OCI-M1 (cell line): Measurements from ENCODE around the gene HERPUD1.
"Not testable (repeated sequence)": the region's sequence is repeated elsewhere in the genome, so short reads cannot be mapped to it uniquely, and the experiment has no call there.

Source experiments
- DNase-seq: peaks from one replicate; lab custom pipeline; 2025; lab: John Stamatoyannopoulos, UW

The HERPUD1 gene

GRCh38 chr16:56980792-56981724, 49.1 kb downstream of the HERPUD1 start:
- peak; percentile 67 for DNase-seq

DNA sequence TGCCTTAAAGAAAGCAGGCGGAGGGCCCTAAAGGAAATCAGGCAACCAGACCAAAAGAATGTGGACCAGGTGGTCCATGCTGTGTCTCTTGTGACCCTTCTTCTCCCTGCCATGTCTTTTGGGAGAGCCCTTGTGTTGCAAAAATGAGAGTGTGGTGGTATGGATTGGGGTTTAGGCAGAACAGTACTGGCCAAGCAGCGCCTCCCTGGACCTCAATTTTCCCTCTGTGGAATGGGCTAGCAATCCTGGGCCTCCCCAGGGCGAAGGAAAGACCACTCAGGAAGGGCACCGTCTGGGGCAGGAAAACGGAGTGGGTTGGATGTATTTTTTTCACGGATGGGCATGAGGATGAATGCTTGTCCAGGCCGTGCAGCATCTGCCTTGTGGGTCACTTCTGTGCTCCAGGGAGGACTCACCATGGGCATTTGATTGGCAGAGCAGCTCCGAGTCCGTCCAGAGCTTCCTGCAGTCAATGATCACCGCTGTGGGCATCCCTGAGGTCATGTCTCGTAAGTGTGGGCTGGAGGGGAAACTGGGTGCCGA, 49.9 kb downstream of the HERPUD1 start:
- no peak for DNase-seq

DNA sequence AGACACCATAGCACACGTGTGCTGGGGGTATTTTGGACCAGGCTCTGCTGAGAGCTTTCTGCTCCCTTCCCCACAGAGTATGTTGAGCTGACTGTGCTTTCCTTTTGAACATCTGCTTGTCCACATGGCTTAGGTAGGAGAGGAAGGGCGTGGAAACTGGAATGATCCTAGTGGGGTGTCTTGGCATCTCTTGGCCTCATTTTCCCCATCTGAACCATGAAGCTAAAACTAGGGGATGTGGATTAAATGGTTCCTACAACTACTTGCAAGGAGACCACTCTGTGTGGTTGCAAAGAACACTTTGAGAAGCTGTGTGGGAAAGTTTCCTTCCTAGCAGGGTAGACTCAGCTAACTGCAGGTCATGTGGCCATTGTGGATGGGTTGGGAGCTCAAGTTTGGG, 50.8 kb downstream of the HERPUD1 start:
- DNase-seq, result no peak

DNA sequence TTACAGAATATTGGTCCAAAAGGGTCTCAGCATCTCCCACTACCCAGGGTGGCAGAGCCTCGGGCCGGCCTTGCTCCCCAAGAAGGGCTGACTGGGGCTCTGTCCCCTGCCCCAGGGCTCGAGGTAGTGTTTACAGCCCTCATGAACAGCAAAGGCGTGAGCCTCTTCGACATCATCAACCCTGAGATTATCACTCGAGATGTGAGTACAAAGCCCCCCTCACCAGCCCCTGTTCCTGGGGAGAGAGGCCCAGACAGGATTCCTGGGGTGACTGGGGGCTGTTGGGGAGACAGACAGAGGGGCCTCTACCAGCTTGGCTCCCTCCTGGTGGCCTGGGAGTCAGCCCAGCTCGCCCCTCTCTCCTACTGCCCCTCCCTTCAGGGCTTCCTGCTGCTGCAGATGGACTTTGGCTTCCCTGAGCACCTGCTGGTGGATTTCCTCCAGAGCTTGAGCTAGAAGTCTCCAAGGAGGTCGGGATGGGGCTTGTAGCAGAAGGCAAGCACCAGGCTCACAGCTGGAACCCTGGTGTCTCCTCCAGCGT, 51.3 kb downstream of the HERPUD1 start:
- no peak for DNase-seq

- no peak for DNase-seq
Observed at GRCh38 chr16:56984639-56985038, 52.7 kb downstream of the HERPUD1 start.

- no peak for DNase-seq
Observed at GRCh38 chr16:56985288-56985961, 53.5 kb downstream of the HERPUD1 start.

GRCh38 chr16:56985962-56986360, 54.0 kb downstream of the HERPUD1 start:
- no peak for DNase-seq

GRCh38 chr16:56986361-56986760, 54.4 kb downstream of the HERPUD1 start:
- no peak for DNase-seq

GRCh38 chr16:56986908-56987307, 55.0 kb downstream of the HERPUD1 start:
- not testable (repeated sequence) for DNase-seq

DNA sequence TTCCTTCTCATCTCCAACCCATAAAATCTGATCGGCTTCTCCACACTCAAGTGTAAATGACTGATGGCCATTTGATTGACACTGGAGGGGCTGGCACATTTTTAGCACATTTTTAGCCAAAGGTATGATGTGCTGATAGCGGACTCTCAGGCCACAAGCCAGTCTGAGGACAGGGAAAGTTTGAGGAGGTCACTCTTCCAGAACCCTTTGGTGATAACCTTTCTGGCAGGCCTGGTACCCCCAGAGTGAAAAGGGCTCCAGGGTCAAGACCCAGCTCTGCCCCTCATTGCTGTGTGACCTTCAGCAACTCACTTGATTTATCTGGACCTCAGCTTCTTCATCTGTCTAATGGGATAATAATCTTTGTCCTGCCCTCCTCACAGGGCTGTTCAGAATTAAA, 55.8 kb downstream of the HERPUD1 start:
- DNase-seq, result no peak

GRCh38 chr16:56988161-56988947, 56.4 kb downstream of the HERPUD1 start:
- DNase-seq, result peak; percentile 36

DNA sequence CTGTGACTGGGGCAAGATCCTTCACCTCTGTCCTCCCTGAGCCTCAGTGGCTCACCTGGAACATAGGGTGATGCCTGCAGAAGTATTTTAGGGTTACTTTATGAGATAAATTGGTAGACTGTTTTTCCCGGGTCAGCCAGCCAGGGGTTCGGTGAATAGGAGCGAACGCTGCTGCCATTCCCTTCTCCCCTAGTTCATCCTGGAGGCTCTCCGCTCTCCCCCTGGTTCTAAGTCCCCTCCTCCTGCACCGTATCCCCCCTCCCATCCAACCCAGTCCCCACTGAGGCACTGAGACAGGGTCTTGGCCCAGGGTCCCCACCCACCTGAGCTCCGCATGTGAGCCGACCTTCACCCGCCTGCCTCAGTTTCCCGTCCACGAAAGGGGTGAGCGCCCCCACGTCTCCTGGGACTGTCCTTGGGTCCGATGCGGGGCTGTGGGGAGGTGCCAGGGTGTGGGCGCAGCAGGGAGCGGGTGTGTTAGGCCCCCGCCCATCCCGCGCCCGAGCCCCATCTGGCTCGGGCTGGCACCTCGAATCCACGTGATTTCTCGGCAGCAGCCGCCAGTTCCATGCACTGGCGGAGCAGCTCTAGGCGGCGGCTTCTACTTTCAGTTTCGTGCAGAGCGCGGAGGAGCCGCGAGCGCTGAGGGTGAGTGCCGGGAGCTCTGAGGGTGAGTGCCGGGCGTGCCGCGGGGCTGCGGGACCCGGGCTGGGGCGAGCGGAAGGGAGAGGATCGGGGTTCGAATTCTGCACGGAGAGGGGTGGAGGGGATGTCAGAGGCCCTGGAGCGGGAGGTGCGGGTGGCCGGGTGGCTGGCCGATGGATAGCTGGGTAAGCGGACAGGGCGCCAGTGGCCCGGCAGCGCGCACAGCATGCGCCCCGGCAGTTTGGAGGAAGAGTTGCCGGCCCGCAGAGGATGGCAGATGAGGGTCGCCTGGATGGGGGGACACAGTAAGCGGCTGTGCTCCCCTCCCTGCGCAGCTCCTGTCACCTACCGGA, 57.3 kb downstream of the HERPUD1 start, which contains the start of gene NLRC5:
Gene NLRC5 (plus strand): TSS at position 610 of the 998 bp plus-strand sequence. CDS start 31,156 bp downstream, outside the sequence.
- DNase-seq, result peak; percentile 90

- no peak for DNase-seq
Observed at GRCh38 chr16:56989988-56990387, 58.0 kb downstream of the HERPUD1 start.

GRCh38 chr16:56990407-56991286, 58.7 kb downstream of the HERPUD1 start:
- DNase-seq, result peak; percentile 57

- DNase-seq, result not testable (repeated sequence)
Observed at GRCh38 chr16:56992431-56992830, 60.5 kb downstream of the HERPUD1 start.

- DNase-seq, result no peak
Observed at GRCh38 chr16:56993204-56993603, 61.3 kb downstream of the HERPUD1 start.

DNA sequence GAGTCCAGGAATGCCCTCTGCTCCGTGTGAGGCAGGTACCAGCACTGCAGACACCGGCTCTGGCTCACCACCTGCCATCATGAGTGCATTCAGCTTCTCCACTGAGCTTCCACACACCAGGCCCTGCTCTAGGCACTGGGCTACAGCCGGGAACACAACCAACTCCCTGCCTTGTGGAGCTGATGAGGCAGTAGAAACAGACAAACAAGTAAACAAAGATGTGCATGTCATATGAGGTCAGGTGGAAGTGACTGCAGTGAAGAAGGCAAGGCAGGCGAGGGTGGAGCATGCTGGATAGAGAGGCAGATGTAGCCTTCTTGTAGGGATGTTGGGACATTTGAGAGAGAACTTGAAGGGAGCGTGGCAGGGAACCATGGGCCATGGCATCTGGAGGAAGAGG, 62.4 kb downstream of the HERPUD1 start:
- no peak for DNase-seq
